GM23248 (cell line): ENCODE data around the gene BMI1. TPM values are rescaled to one million over a fixed set of nuclear protein-coding genes. Genes with fewer than 3 reads are reported as not detected.

Experiments used
- DNase-seq: peaks from one replicate; pipeline ENCODE4 v3.0.0-alpha.2; 2015
- H2AFZ ChIP-seq: fragments of 200-600 bp; sonication (generic); 2 replicates; pipeline ENCODE4 v1.6.1; 2016; ENCODE audit warnings: antibody characterized with exemption
- H3F3A ChIP-seq: fragments of 200-600 bp; sonication (generic); 2 replicates; pipeline ENCODE4 v1.6.1; 2016; ENCODE audit warnings: mild to moderate bottlenecking, antibody characterized with exemption, mixed run types; ENCODE audit not compliant: insufficient read depth
- H3K27ac ChIP-seq: fragments of 200-600 bp; sonication (generic); 2 replicates; pipeline ENCODE4 v1.5.1; 2016; ENCODE audit warnings: mild to moderate bottlenecking
- H3K27me3 ChIP-seq: fragments of 200-600 bp; sonication (generic); replicated peaks from 2 replicates; pipeline ENCODE4 v1.6.1; 2016; ENCODE audit warnings: mild to moderate bottlenecking; ENCODE audit not compliant: insufficient read depth
- H3K36me3 ChIP-seq: fragments of 200-600 bp; sonication (generic); 2 replicates; pipeline ENCODE4 v1.6.1; 2016; ENCODE audit warnings: low read depth, mild to moderate bottlenecking
- H3K4me1 ChIP-seq: fragments of 200-600 bp; sonication (generic); 2 replicates; pipeline ENCODE4 v1.6.1; 2016; ENCODE audit warnings: mild to moderate bottlenecking; ENCODE audit not compliant: insufficient read depth
- H3K4me2 ChIP-seq: fragments of 200-600 bp; sonication (generic); one replicate; pipeline ENCODE4 v1.6.1; 2016; ENCODE audit warnings: mild to moderate bottlenecking; ENCODE audit not compliant: unreplicated experiment
- H3K4me3 ChIP-seq: fragments of 200-600 bp; sonication (generic); 2 replicates; pipeline ENCODE4 v1.5.1; 2016; ENCODE audit warnings: mild to moderate bottlenecking
- H3K79me2 ChIP-seq: fragments of 200-600 bp; sonication (generic); 2 replicates; pipeline ENCODE4 v1.6.1; 2016; ENCODE audit warnings: mild to moderate bottlenecking; ENCODE audit not compliant: insufficient read depth
- H3K9ac ChIP-seq: fragments of 200-600 bp; sonication (generic); 2 replicates; pipeline ENCODE4 v1.6.1; 2016; ENCODE audit warnings: mild to moderate bottlenecking
- H3K9me2 ChIP-seq: fragments of 200-600 bp; sonication (generic); 2 replicates; pipeline ENCODE4 v1.6.1; 2016; ENCODE audit warnings: mixed run types, mild to moderate bottlenecking, moderate library complexity; ENCODE audit not compliant: insufficient read depth
- H3K9me3 ChIP-seq: fragments of 200-600 bp; sonication (generic); one replicate; pipeline ENCODE4 v1.6.1; 2017; ENCODE audit warnings: low read depth
- H4K20me1 ChIP-seq: fragments of 200-600 bp; sonication (generic); 2 replicates; pipeline ENCODE4 v1.6.0; 2016; ENCODE audit not compliant: insufficient read depth
- EZH2 ChIP-seq: fragments of 200-600 bp; sonication (generic); IDR thresholded peaks from 2 replicates; pipeline ENCODE4 v1.6.1; 2018; ENCODE audit warnings: antibody characterized with exemption, mild to moderate bottlenecking; ENCODE audit not compliant: insufficient read depth, poor library complexity, severe bottlenecking
- EZH2phosphoT487 ChIP-seq: fragments of 200-600 bp; sonication (generic); IDR thresholded peaks from 2 replicates; pipeline ENCODE4 v1.6.1; 2018; ENCODE audit warnings: antibody characterized with exemption, moderate library complexity, mild to moderate bottlenecking, low read depth; ENCODE audit not compliant: insufficient read depth
- WGBS, 2 experiments: methylation state at CpG; one replicate each; pipeline ENCODE4 v1.1.6; 2015 to 2017; ENCODE audit warnings: low lambda C conversion rate in 2 of 2, low coverage in 1 of 2; ENCODE audit errors: missing lambda C conversion rate in 2 of 2; 5-methylcytosine and 5-hydroxymethylcytosine counted together
- in situ Hi-C: fragments of 300-500 bp; cut with MboI; formaldehyde crosslinking; loops from 2 replicates; pipeline ENCODE4 v1.15.0; 2020
- polyA plus RNA-seq: library from polyadenylated mRNA; unstranded; fragments of >200 nt; fragmentation: Nextera tagmentation; extraction: Ambion mirVana; gene quantifications from 2 replicates; pipeline ENCODE4 v1.2.1, GENCODE V29; 2016
- total RNA-seq: library from RNA; depleted of rRNA; stranded (reverse); fragments of >200 nt; shearing (Covaris generic); gene quantifications from 2 replicates; pipeline ENCODE4 v1.2.3, GENCODE V29; 2014

Gene BMI1
- total and polyA plus RNA-seq, 2 experiments from 2014 or later, result 38.0 to 66.0 TPM

GRCh38 chr10:22365233-22365632 is 44.3 kb downstream of the BMI1 start:
- 78 to 93% methylated on average over 1 of the region's 1 CpG for WGBS, 2 experiments
- Histone ChIP-seq H3K4me1 (no peaks in the 10 kb centered on the region), H3K4me2 (no peak overlapping the region), H3K4me3 (no peak overlapping the region), H3K27me3 (no peaks in the 10 kb centered on the region), H2AFZ (no peak overlapping the region), H3K36me3 (no peaks in the 10 kb centered on the region), H3K9me2 (no peaks in the 10 kb centered on the region), H3K9me3 (no peaks in the 10 kb centered on the region), H4K20me1 (no peaks in the 10 kb centered on the region), H3K79me2 (no peaks in the 10 kb centered on the region), H3K27ac (no peak overlapping the region), H3F3A (no peaks in the 10 kb centered on the region), H3K9ac (no peak overlapping the region)
- no peak for DNase-seq
- TF ChIP-seq EZH2 (no peak), EZH2phosphoT487 (no peak)
- in situ Hi-C loops, result no loop called here

GRCh38 chr10:22365644-22366434 is 44.9 kb downstream of the BMI1 start:
- TF ChIP-seq EZH2phosphoT487 (no peak), EZH2 (no peak)
- no peaks in the 10 kb centered on the region for H3K4me1 ChIP-seq
- in situ Hi-C loops, result no loop called here
- DNase-seq, result peak; percentile 50
- no peak overlapping the region for H3K9ac ChIP-seq
- no peaks in the 10 kb centered on the region for H3K79me2 ChIP-seq
- 42 to 52% methylated on average over 4 of the region's 4 CpGs for WGBS, 2 experiments
- H3K9me2 ChIP-seq, result no peaks in the 10 kb centered on the region
- no peaks in the 10 kb centered on the region for H4K20me1 ChIP-seq
- H3F3A ChIP-seq, result no peaks in the 10 kb centered on the region
- no peak overlapping the region for H3K4me3 ChIP-seq
- H3K27ac ChIP-seq, result no peak overlapping the region
- H3K9me3 ChIP-seq, result no peaks in the 10 kb centered on the region
- no peaks in the 10 kb centered on the region for H3K36me3 ChIP-seq
- no peak overlapping the region for H2AFZ ChIP-seq
- no peak overlapping the region for H3K4me2 ChIP-seq
- no peaks in the 10 kb centered on the region for H3K27me3 ChIP-seq

DNA sequence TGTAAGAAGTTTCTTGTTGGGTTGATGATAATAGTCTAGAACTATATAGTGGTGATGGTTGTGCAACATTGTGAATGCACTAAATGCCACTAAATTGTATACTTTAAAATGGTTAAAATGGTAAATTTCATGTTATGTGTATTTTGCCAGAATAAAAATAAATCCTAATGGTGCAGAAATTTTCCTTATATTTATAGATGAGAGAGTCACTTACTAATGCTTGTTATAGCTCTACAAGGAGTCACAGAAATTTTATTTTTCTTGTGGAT is 45.5 kb downstream of the BMI1 start:
- no peak for TF ChIP-seq EZH2phosphoT487
- TF ChIP-seq EZH2, result no peak
- H3K4me2 ChIP-seq, result no peak overlapping the region
- no peaks in the 10 kb centered on the region for H3K79me2 ChIP-seq
- DNase-seq, result no peak
- H3K9me2 ChIP-seq, result no peaks in the 10 kb centered on the region
- H3K9ac ChIP-seq, result no peak overlapping the region
- no peaks in the 10 kb centered on the region for H3F3A ChIP-seq
- no peaks in the 10 kb centered on the region for H3K36me3 ChIP-seq
- H3K4me1 ChIP-seq, result no peaks in the 10 kb centered on the region
- no peak overlapping the region for H2AFZ ChIP-seq
- H3K4me3 ChIP-seq, result no peak overlapping the region
- H3K27me3 ChIP-seq, result no peaks in the 10 kb centered on the region
- H3K9me3 ChIP-seq, result no peaks in the 10 kb centered on the region
- no peaks in the 10 kb centered on the region for H4K20me1 ChIP-seq
- in situ Hi-C loops, result no loop called here
- no peak overlapping the region for H3K27ac ChIP-seq

GRCh38 chr10:22366771-22367170 is 45.9 kb downstream of the BMI1 start:
- no peaks in the 10 kb centered on the region for H3K79me2 ChIP-seq
- no peaks in the 10 kb centered on the region for H3K36me3 ChIP-seq
- no peaks in the 10 kb centered on the region for H3K4me1 ChIP-seq
- no peak overlapping the region for H3K9ac ChIP-seq
- 59 to 70% methylated on average over 2 of the region's 2 CpGs for WGBS, 2 experiments
- no peaks in the 10 kb centered on the region for H3K27me3 ChIP-seq
- TF ChIP-seq EZH2 (no peak), EZH2phosphoT487 (no peak)
- no peak overlapping the region for H2AFZ ChIP-seq
- DNase-seq, result no peak
- no peak overlapping the region for H3K4me2 ChIP-seq
- no peaks in the 10 kb centered on the region for H3K9me3 ChIP-seq
- no peak overlapping the region for H3K27ac ChIP-seq
- no peaks in the 10 kb centered on the region for H4K20me1 ChIP-seq
- no peak overlapping the region for H3K4me3 ChIP-seq
- H3F3A ChIP-seq, result no peaks in the 10 kb centered on the region
- no peaks in the 10 kb centered on the region for H3K9me2 ChIP-seq
- in situ Hi-C loops, result no loop called here

DNA sequence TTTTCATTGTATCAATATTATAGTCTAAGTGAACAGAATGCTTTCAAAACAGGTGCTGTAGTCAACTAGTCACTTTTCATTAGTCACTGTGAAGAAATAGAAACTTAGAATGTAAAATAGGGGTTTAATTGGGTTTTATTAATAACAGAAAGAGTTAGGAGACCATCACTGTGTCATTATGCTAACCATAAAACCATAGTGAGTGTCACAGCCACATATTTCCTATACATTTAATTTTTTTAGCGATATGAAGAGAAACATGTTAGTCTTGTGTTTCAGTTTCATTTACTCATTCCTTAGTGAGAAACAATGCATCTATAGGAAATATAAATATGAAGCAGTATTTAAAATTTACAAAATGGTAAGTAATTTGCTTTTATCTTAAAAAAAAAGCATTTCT is 46.6 kb downstream of the BMI1 start:
- DNase-seq, result no peak
- Histone ChIP-seq H2AFZ (no peak overlapping the region), H4K20me1 (no peaks in the 10 kb centered on the region), H3K9me3 (no peaks in the 10 kb centered on the region), H3K36me3 (no peaks in the 10 kb centered on the region), H3K4me3 (no peak overlapping the region), H3K79me2 (no peaks in the 10 kb centered on the region), H3K4me1 (no peaks in the 10 kb centered on the region), H3F3A (no peaks in the 10 kb centered on the region), H3K9me2 (no peaks in the 10 kb centered on the region), H3K4me2 (no peak overlapping the region), H3K9ac (no peak overlapping the region), H3K27ac (no peak overlapping the region), H3K27me3 (no peaks in the 10 kb centered on the region)
- 95 to 100% methylated on average over 1 of the region's 1 CpG for WGBS, 2 experiments
- in situ Hi-C loops, result no loop called here
- no peak for TF ChIP-seq EZH2
- no peak for TF ChIP-seq EZH2phosphoT487
